ENCODE measurements around the gene TMEM184A.
A peak's percentile ranks its signal among the peaks of the same experiment; 100 is the strongest.

Gene TMEM184A

GRCh38 chr7:1539181-1539881 is 16.7 kb downstream of the TMEM184A start:
- DNase-seq (ENCODE audit: low read depth), result no peak

- DNase-seq (ENCODE audit: low read depth), result no peak
Observed at GRCh38 chr7:1538544-1539180, 17.3 kb downstream of the TMEM184A start.

DNA sequence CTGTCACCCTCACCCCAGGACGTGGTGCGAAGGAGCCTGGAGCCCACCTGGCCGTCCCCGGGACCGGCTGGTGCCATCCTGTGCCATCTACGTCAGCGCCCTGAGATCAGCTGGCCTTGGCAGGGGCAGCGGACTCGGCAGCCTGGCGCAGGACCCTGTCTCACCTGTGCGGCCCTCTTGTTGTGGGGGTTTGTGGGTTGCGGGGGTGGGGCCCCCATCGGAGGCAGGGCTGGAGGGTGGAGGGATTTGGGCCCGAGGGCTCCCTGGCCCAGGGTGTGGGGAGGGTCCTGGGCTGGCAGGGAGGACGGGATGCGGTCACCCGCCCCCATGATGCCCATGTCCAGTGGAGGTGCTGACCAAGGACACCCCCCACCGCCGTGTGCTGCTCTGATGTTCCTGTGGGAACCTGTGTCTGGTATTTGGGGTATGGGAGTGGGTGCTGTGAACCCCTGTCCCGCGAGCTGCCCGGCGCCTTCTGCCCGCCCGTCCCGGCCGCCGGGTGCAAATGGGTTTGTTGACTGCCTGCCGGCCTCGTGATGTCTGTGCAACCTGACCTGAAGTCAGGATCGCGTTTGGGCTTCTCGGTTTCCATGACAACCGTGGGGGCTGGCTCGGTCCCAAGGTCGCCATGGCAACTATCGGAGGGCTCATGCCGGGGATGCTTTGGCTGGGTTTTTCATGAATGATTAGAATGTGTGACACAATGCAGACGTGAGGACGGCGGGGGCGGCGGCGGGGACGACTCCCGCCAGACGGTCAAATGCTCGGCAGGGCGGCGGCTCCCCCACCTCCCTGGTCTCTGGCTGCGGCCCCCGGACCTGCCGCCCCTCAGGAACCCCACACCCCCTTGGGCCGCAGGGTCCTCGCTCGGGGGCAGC is 18.2 kb downstream of the TMEM184A start:
- peak; percentile 89 for DNase-seq (ENCODE audit: low read depth)

DNA sequence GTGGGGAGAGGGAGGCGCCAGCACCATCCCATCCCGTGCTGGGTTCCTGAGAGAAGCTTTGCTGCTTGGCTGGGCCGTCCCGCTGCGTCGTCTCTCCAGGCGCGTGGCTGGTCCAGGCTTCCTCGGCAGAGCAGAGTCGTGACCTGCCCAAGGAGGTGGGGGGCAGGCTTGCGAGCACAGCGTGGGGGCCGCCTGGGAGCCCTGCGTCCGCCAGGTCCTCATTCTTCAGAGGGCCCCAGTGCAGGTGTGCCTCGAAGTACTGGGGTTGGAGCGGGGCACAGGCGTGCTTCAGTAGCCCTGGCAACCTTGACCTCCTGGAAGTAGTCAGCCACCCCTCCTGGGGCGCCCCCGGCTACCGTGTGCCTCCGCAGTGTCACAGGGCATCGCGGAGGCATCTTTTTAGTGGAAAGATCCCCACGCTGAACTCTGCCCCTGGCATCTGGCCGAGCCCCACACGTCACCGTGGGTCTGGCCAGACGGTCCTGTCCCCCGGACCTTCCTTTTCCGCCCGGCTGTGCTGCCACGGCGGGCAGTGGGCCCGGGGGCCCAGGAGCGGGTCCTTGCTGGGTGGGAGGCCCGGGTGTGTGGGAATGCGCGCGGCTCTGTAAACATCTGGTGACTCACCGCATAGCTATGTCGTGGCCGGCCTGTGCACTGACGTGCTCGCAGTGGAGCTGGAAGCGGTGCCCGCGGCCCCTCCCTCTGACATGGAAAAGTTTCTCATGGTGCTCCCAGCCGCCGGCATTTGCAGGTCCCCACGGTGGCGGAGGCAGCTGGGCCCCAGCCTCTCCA is 19.1 kb downstream of the TMEM184A start:
- DNase-seq (ENCODE audit: low read depth), result peak; percentile 99

- DNase-seq (ENCODE audit: low read depth), result no peak
Observed at GRCh38 chr7:1536455-1536742, 19.6 kb downstream of the TMEM184A start.

- no peak for DNase-seq (ENCODE audit: low read depth)
Observed at GRCh38 chr7:1535701-1536454, 20.1 kb downstream of the TMEM184A start.

- no peak for DNase-seq (ENCODE audit: low read depth)
Observed at GRCh38 chr7:1535100-1535458, 20.9 kb downstream of the TMEM184A start.

- no peak for DNase-seq (ENCODE audit: low read depth)
Observed at GRCh38 chr7:1534330-1535099, 21.5 kb downstream of the TMEM184A start.

GRCh38 chr7:1533547-1534329 is 22.3 kb downstream of the TMEM184A start:
- DNase-seq (ENCODE audit: low read depth), result peak; percentile 58

DNA sequence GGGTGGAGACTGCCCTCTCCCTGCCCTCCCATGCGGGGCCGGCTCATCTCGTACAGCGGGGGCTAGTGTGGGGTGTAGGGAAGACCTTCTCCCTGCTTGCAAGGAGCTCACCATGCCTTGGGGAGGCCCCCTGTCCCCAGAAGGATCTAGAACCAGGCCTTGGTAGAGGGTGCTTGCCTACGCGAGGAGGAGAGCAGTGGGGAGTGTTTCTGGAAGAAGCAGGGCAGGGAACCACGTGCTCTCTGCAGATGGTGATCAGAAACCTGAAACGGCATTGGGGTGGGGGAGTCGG is 22.8 kb downstream of the TMEM184A start:
- no peak for DNase-seq (ENCODE audit: low read depth)

DNA sequence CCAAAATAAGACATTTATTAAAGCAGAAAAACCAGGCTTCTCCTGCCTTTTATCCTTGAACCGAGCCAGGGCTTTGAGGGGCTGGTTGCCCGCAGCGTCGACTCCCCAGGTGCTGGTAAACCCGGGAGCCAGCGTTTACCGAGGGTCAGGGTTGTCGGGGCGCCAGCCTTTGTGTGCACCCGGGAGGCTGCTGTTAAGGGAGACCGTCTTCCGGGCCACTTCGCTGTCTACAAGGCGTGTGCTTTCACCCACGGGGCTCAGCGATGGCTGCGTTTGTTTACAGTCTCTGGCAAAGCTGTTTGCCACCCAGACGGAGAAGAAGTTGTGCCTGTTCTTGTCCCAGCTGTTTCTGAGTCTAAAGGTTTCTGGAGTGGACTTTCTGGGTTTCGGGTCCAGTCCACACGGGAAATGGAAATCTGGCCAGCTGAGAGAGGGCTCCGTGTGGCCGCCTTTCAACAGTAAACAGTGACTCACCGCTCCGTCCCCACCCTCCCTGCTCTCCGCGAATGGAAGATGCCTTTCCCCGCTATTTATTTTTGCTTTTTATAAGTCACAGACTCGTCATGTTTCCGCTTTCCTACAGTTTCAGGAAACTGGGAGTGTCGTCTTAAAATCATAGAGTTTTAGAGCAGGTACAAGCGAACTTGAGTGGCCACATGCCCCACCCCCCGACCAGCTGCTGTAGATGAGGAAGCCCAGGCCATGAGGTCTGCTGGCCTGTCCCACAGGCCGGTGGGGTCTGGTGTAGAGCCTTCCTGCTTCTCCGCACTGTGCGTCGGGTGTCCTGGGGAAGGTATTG is 23.4 kb downstream of the TMEM184A start:
- peak; percentile 86 for DNase-seq (ENCODE audit: low read depth)

DNA sequence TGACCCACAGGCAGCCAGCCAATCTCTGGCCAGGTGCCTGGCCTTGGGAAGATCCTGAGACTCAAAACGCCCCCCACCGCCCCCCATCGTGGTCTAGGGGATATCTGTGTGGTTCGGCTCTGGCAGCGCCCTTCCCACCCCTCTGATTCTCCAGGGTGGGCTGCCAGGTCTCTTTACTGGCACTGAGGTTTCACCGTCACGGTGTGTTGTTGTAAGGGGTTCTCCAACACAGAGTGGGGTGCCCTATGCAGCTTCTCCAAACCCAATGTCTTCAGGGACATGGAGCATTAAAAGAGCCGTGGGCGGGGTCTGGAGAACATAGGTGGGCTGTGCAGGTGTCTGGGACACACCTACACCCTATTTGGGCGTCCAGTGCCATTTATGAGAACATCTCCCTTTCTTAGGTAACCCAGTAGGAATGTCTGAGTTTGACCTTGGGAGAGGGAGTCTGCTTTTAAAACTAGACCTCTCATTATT is 24.0 kb downstream of the TMEM184A start:
- no peak for DNase-seq (ENCODE audit: low read depth)

GRCh38 chr7:1531263-1531978 is 24.6 kb downstream of the TMEM184A start:
- DNase-seq (ENCODE audit: low read depth), result no peak

DNA sequence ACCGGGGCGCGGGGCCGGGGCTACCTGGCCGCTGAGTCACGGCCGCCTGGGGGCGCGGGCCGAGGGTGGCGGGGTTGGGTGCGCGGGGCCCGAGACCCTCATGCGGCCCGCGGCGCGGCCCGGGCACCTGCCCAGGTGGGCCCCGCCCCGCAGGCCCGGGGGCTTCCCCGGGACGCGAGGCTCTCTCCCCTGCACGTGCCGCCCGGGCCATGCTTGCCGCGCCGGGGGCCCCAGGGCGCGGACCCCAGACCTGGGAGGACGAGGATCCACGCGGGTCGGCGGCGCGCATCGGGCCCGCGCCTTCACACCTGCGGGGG is 25.1 kb downstream of the TMEM184A start:
- DNase-seq (ENCODE audit: low read depth), result no peak

- DNase-seq (ENCODE audit: low read depth), result no peak
Observed at GRCh38 chr7:1529383-1530116, 26.5 kb downstream of the TMEM184A start.

DNA sequence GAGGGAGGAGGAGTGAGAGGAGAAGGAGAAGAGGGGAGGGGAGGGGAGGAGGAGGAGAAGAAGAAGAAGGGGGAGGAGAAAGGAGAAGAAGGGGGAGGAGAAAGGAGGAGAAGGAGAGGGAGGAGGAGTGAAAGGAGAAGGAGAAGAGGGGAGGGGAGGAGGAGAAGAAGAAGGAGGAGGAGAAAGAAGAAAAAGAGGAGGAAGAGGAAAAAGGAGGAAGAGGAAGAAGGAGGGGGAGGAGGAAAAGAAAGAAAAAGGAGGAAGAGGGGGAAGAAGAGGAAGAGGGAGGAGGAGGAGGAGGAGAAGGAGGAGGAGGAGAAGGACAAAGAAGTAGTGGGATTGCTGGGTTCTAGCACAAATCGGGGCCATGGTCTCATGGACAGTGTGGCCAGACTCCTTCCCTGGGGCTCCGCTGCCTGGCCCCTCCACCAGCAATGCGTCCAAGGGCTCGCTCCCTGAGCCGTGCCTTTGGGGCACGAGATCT is 29.7 kb downstream of the TMEM184A start:
- DNase-seq (ENCODE audit: low read depth), result peak; percentile 41

- no peak for DNase-seq (ENCODE audit: low read depth)
Observed at GRCh38 chr7:1525409-1525808, 30.6 kb downstream of the TMEM184A start.

- DNase-seq (ENCODE audit: low read depth), result no peak
Observed at GRCh38 chr7:1523844-1524243, 32.2 kb downstream of the TMEM184A start.

Measured in fibroblast of gingiva (primary cell).